ENCODE results near the gene FAM107B.

FAM107B gene

DNA sequence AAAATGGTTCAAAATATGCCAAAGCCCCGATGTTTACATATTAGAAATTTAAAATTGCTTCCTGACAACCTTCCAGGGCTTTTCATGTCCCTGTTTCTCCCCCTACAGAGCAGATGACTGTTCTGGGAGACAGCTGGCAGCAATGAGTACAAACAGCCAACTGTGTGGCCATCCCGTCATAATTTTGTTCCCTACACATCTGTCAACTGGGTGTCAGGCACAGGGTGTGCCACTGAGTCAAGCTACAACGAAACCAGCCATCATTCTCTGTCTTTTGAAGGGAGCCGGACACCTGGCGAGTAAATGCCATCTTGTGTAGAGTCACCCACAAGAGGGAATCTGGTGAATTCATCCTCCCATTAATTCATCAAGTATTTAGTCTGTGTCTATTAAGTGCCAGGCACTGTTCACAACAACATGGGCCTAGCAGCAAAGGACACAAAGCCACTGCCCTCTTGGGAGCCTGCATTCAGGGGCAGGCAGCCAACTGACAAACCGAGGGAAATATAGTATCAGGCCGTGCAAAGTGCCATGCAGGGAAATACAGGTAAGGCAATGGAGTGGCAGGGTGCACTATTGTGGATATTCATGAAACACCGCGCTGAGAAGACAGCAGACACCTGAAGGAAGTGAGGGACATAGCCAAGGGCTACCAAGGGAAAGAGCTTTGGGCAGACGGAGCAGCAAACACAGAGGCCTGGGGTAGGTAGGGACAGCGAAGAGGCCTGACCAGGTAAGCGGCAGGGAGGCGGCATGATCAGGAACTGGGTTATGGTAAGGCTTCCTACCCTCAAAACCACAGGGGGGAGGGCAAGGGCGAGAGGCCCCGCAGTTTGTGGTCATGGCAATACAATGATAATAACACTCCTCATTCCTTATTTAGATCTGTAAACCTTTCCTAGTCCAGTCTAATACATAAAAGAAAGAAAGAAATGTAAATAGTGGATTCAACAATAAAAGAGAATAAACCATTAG is 213.6 kb downstream of the FAM107B start:
- no peak for DNase-seq (ENCODE audit: low read depth in 2 of 2)

DNA sequence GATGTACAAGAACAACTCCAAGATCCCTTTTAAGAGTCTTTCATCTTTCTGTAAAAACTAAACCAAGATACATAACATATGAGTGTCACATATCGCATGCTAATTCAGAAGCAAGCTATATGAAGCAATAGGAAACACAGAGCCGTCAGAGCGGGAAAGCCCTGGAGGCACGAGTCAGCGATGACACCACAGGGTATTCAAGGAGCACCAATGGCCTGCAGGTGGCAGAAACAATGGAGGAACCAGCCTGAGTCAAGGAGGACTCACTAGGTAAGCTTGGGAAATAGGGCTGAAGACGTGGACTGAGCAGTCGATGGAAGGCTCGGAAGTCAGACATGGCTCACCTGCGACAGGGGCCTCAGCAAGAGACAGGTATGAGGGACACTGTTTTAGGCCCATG is 214.4 kb downstream of the FAM107B start:
- no peak for DNase-seq (ENCODE audit: low read depth in 2 of 2)

DNA sequence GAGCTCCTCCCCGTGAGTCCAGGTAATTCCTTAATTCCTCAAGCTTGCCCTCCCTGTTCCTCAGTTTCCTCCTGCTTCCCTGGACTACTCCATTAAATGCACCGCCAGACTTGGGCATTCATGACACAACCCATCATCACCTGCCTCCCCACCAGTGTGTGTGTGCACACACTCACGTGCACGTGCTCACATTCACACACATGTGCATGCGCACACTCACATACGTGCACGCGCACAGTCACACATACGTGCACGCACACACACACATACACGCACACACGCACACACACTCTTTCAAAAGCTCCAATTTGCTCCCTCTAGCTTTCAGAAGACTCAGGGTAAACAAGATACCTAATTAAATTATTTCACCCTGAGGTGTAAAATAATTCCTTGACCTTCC is 216.7 kb downstream of the FAM107B start:
- no peak for DNase-seq (ENCODE audit: low read depth in 2 of 2)

DNA sequence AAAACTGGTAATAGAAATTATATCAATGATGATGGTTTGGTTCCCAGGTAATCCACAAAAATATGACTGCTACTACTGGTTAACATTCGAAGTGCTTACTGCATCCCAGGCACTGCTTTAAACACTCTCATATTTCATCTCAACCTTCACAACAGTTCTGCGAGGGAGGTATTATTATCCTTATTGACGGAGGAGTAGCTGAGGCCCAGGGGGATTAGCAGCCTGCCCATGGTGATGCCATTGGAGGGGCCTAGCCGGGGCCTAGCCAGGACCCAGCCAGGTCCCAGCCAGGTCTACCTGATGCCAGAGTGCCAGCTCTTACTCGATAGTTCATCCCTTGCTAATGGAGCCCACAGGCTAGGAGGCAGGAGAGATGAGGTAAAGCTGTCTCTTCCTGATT is 217.1 kb downstream of the FAM107B start:
- no peak for DNase-seq (ENCODE audit: low read depth in 2 of 2)

DNA sequence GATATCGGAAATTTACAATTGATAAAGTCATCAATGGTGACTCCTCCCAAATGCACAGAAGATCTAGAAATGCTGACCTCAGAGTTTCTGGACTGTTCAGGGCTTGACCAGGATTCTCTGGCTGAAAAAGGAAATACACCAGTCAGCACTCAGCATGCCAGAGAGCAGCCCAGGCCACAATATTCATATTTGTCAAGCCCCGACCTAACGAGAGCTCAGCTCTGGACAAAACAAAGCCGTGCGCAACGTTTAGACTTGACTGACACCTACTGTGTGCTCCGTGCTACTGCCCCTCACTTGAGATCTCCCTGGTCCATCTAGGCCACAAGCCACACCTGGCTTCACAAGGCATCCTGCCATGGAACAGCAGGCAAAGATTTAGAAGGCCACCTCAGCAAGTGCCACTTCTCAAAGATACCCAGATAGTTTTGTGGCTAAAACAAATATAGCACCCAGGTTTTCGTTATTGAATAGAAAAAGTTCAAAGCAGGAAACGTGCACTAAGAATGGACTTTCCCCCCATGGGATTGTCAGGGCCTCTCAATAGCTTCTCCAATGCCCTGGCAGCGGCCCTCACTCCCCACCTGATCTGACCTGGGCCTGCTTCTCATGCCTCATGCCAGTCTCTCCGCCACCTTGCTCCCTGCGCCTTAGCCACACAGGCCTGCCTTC is 218.3 kb downstream of the FAM107B start:
- DNase-seq (ENCODE audit: low read depth in 2 of 2), result no peak

DNA sequence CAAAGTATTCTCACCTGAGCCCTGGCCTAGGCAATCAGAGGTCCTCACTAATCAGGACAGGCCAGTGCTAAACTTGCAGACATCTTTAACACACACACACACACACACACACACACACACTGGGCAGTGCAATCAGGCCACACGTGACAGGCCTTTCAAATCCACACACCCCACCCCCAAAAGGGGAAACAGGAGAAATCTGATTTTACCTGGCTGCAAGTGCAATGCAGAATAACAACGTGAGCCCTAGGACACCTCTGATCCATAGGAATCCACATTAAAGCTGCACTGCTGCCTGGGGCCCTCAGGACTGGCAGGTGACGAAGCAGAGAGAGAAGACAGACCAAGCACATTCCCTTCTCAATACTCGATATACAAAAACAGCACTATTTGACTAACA is 218.9 kb downstream of the FAM107B start:
- no peak for DNase-seq (ENCODE audit: low read depth in 2 of 2)

DNA sequence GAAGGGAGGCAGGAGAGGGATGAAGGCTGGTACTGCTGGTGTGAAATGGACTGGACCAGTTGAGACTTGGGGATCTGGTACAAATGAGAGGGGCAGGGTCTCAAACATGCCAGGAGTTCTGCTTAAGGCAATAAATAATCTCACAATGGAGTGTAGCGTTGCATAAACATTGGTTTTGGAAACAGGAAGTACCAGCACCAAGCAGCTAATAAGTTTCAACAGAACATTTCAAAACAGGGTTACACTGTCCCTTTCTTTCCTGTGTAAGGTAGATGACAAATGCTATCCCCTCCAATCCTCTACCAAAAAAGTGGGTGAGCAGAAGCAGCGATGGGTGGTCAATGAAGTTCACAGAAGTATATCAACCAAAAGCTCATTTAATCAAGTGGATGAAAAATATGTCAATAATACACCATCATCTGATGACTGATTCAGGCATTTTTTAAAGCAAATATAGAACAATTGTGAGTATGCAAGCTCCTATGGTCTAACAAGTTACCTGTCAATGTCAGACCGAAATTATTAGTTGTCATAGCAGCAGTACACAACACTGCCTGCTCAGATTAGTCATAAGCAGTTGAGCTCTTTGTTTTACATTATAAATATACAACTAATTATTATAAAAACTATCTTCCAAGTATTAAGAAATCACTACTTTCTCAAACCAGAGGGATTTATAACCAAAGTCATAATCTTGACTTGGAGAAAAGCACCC is 220.0 kb downstream of the FAM107B start:
- DNase-seq (ENCODE audit: low read depth in 2 of 2), result no peak

DNA sequence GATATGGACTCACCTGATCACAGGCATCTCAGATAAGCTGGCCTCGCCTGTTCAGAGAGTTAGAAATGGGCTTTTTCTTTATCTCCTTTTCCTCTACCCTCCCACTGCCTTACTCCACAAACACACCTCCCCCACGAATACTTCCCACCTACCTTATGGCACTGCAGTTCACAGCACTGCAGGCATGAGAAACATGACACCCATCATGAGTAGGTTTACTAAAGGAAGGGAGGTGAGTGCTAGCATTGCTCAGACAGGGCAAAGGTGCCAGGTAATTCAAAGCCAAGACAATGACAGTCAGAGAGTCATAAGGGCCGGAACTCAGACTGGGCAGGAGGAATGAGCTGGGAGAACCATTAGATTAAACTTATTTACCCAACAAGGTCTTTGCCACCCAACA is 220.6 kb downstream of the FAM107B start:
- no peak for DNase-seq (ENCODE audit: low read depth in 2 of 2)

DNA sequence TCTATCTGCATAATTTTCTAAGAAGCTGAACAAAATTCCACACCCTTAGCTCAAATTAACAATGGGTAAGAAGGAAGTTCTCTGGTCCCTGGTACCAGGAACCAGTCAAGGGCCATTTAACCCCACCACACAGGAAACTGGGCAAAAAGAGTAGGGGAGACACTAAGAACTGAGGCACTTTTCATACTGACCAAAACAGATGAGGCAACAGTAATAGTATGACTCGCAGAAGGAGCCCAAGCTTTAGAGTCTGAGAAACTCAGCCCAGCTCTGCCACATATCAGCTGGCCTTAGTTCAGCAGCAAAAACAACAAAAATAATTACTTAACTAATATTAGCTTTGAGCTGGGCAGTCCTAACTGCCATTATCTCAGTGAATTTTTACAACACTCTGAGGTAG is 221.2 kb downstream of the FAM107B start:
- DNase-seq (ENCODE audit: low read depth in 2 of 2), result no peak

DNA sequence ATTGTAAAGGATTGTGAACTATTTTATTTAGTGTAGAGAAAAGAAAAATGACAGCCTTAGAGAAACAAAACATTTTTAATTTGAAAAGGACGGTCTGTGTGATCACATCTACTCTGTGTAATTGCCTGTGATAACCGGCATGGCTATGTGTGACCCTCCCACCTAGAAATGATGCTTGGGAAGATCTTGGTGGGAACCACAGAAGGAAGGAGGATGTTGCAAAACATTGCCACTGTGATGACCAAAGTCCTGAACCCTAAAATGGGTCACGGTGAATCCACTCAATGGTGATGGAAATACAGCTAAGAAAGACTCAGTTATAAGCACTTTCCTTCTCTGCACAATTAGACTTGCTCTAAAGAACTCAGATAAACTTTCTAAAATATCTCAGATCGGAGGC is 222.7 kb downstream of the FAM107B start:
- DNase-seq (ENCODE audit: low read depth in 2 of 2), result no peak

DNA sequence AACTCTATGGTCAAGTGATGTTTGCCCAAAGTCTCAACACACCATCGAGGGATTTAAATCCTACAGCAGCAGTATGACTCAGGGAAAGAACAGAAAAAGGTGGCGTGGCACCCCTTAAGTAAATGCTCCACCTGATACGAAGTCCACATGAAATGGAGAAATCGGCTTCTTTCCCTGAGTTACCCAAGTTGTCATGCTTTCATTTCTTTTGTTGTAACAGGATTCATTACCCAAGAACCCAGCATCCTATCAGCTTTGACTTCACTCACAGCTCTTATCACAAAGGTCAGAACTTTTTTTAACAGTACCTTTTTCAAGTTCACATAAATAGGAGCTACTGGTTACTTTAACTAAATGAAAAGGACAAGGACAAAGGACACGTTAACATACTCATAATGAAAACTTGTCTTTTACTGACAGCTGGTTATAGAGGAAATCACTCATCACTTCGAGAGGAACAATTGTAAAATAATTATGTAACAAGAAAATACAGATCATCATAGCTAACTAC is 224.2 kb downstream of the FAM107B start:
- no peak for DNase-seq (ENCODE audit: low read depth in 2 of 2)

DNA sequence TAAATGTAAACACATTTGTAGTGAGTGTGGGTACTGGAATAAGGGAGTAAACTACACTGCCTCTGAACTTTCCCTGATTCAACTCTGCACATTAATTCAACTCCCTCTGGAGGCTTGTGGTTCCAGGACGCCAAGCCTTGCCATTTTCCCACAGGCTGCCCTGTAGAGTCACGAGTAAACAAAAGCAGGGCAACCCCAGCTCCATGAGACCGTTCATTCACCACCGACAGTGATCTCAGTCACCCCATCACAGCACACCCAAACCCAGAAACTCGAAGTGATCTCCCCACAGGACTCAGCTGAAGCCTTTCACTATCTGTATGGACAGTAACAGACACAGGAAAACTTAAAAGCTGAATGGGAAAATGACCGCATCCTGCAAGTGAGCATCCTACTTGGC is 225.2 kb downstream of the FAM107B start:
- DNase-seq (ENCODE audit: low read depth in 2 of 2), result no peak

DNA sequence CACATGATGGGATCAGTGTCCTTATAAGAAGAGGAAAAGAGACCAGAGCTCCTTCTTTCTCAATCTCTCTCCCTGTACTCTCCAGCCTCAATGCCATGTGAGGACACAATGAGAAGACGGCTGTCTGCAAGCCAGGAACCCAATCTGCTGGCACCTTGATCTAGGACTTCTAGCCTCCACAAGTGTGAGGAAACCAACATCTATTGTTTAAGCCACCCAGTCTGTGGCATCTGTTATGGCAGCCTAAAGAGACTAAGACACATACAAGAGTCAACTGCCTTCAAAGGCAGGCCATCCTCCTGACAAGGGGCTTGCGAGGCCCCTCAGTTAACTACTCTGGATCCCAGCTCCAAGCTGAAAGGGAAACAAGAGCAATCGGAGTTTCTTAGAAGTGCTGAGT is 225.7 kb downstream of the FAM107B start:
- DNase-seq (ENCODE audit: low read depth in 2 of 2), result no peak

DNA sequence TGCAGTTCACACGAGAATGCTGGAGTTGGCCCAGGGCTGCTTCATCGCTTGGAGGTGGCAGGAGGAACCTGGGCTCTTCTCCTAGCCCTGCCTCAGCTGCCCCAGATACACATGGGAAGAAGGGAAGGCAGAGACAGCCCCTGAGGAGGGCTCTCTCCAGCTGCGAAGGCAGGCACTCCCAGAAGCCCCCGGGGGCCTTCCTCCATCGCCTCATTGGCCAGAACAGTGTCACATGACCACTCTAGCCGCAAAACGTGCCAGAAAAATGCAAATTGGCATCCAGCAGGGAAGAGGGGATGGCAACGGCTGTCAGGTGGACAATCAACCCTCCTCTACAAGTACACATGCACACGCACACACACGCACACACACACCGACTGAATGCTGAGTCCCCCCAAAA is 226.2 kb downstream of the FAM107B start:
- DNase-seq (ENCODE audit: low read depth in 2 of 2), result no peak

DNA sequence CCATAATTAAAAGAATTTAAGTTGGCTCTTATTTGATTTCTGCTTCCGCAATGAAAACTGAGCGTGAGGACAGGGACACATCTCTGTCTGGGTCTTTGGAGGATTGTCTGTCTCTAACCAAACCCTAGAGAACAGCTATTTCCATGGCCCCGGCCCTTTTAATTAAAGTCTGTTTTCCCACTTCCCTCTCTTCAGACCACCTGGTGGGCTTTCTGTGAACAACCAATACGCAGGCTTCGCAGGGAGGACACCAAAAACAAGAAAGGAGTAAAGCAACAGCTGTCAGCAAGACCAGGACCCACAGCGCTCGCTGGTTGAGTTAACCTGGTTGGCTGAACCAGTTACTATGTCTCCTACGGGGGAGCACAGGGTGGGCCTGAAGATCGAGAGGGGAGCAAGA is 226.9 kb downstream of the FAM107B start:
- no peak for DNase-seq (ENCODE audit: low read depth in 2 of 2)

DNA sequence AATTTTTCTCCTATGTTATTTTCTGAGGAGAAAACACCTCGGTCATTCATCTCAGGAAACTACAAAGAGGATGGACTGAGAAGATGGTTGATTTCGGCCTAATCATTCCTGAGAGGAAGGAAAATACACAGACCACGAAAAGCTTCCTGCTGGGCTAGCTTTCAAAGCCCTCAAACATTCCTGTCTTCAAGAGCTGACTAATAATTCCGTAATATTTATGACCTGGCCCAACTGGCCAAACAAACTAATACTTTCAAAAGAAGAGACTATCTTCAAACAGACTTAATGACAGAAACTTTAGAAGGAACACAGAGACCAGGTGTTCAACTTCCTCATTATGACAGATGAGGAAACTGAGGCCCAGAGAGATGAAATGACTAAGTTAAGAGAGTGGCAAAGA is 228.9 kb downstream of the FAM107B start:
- DNase-seq (ENCODE audit: low read depth in 2 of 2), result peak in 1 of 2 experiments; percentile 36

DNA sequence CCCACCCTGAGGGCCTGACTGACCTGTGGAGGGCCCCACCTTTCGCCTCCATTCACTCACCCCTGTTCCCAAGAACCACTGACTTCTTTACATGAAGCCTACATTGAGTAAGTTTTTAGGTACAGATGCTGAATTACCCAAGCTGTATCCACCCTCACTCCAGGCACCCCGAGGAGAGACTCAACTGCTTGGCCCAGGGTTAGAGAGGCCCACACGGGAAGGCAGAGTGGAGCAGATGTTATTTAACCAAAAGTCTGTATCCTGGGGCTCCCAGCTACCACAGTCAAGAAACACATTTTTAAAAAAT is 230.8 kb downstream of the FAM107B start:
- no peak for DNase-seq (ENCODE audit: low read depth in 2 of 2)

DNA sequence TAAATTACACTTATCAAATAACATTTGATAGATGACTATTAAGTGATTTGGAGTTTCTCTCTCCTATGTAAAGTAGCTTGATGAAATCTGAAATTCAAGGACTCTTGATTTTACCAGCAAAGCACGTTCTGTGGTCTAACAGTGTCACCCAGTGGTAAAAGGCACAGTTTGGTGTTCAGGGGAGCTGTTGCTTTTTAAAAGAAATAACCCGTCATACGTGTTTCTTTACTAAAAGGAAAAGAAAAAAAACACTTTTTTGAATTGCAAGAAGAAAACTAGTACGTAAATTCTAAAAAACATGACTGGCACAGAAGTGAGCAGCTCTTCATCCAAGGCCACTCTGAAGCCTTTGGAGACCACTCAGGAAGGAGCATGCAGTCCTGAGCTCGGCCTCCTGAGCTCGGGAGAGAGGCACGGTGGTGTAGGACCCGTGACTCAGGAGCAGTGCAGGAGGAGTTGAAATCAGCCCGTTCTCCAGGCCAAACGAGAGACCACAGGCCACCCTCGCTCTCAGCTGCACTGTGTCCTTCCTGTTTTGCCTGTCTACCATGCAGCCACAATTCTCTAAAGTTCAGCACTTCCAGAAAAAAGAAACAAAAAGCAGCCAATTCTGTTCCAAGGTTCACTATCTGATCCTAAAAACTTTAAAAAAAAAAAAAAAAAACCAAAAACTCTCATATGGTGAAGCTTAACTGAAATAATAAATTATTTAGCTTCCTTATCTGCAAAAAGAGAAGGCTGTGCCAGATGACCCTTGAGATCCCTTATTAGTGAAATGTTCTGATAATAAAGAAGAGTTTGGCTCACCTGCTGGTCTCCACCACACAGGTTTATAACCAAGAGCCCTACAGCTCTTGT is 231.4 kb downstream of the FAM107B start:
- DNase-seq (ENCODE audit: low read depth in 2 of 2), result no peak

DNA sequence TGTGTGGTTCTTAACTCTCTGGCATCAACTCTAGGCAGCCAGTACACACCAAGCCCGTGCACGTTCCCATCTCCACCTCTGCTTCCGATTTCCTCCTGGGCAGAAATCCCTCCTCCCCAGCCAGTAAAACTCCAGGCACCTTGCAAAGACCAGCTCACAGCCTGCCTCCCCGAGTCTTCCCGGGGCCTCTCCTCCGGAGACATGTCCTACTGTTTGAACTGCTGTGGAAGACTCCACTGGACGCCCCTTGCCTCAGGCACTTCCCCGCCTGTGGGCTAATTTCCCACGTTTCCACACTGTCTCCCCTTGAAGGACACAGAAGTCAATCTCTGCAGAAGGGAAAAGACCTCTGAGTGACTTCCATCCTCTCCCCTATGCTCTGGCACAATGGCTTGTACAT is 233.3 kb downstream of the FAM107B start:
- no peak for DNase-seq (ENCODE audit: low read depth in 2 of 2)

DNA sequence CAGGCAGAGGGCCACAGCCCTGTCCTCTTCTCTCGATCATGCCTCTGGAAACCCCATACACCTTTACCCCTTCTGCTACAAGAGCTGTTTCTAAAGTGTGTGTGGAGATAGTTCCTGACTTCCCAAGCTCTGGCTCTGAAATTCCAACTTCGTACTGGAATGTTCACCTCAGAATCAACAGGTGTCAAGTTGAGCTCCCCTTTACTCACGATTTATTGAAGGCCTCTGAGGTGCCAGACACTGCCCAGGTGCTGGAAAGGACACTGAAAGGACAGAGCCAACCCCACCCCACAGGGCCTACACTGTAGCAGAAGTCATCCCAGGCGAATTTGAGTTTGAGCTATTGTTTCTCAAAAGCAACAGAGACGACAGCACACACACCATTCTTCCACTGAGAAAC is 234.1 kb downstream of the FAM107B start:
- DNase-seq (ENCODE audit: low read depth in 2 of 2), result no peak

DNA sequence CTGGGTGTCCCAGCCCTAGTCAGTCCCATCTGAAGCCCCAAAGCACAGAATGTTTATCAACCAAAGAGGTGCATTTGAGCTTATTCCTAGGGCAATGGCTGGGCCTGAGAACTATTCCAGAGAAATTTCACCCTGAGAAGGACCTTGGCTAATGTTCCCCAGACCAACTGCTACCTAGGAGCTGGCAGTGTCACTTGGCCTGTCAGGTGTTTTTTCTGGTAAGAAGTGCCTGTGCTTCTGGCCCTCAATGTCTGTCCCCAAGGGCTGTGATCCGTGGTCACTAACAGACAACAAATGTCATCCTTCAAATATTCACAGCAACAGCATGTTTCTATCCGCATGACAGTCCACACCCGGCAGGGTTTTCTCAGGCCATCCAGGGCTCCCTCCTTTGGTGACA is 234.6 kb downstream of the FAM107B start:
- DNase-seq (ENCODE audit: low read depth in 2 of 2), result no peak

DNA sequence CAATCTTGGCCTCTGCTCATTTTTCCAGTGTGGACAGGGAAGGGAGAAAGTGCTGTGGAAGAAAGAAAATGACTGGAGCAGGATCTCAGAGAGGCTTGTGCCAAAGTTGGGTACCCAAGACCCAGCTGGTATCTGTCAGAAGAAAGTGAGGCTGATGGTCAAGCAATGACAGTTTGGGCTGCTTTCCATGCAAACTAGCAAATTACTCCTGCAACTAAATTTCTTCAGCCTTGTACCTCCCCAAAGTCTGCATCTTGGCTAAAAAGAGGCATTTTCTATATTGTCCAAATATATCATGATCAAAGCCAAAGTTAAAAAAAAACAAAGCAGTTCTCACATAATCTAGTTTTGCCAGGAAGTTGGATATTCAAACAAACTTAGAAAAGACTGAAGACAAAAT is 235.5 kb downstream of the FAM107B start:
- DNase-seq (ENCODE audit: low read depth in 2 of 2), result no peak
